H1 (cell line): ENCODE data around the gene GPBP1. TPM values are rescaled to one million over a fixed set of nuclear protein-coding genes. Genes with fewer than 3 reads are reported as not detected.

Experiments used
- CTCF ChIA-PET: fragments of 300-600 bp; sonication (Branson Sonifier 250); formaldehyde crosslinking; loops from one replicate; lab custom pipeline; 2021; ENCODE audit not compliant: partially characterized antibody; lab: Charles Lee
- POLR2A ChIA-PET: fragments of 300-600 bp; sonication (Branson Sonifier 250); formaldehyde crosslinking; loops from one replicate; lab custom pipeline; 2021; ENCODE audit warnings: inconsistent platforms; ENCODE audit not compliant: partially characterized antibody; lab: Charles Lee
- DNase-seq, 2 experiments: peaks; one replicate each; pipeline versions ENCODE4 v3.0.0 to v3.0.0-alpha.2; 2010 to 2022; ENCODE audit warnings: low spot score in 2 of 2, low read depth in 1 of 2, mixed read lengths in 1 of 2
- FAIRE-seq: peaks from 2 replicates; lab custom pipeline; 2011; peaks lifted over from hg19 to GRCh38; lab: Jason Lieb, UNC
- H2AFZ ChIP-seq: 2 replicates; pipeline ENCODE4 v1.8.1; 2012; ENCODE audit warnings: low read length, inconsistent platforms
- H2AK5ac ChIP-seq: 2 replicates; pipeline ENCODE4 v1.6.1; 2013; ENCODE audit warnings: low read depth, low read length
- H2BK120ac ChIP-seq: replicated peaks from 2 replicates; pipeline ENCODE3; 2013; ENCODE audit warnings: low read depth, low read length, inconsistent platforms
- H2BK12ac ChIP-seq: 2 replicates; pipeline ENCODE4 v1.6.1; 2013; ENCODE audit warnings: low read depth, low read length
- H2BK15ac ChIP-seq: 2 replicates; pipeline ENCODE4 v1.6.1; 2013; ENCODE audit warnings: low read length
- H2BK20ac ChIP-seq: 2 replicates; pipeline ENCODE4 v1.6.1; 2013; ENCODE audit warnings: low read length
- H2BK5ac ChIP-seq: 2 replicates; pipeline ENCODE4 v1.6.1; 2013; ENCODE audit warnings: low read depth, low read length
- H3K14ac ChIP-seq: 2 replicates; pipeline ENCODE4 v1.6.1; 2013; ENCODE audit warnings: inconsistent platforms; ENCODE audit not compliant: insufficient read length
- H3K18ac ChIP-seq: 2 replicates; pipeline ENCODE4 v1.6.1; 2013; ENCODE audit warnings: low read length; ENCODE audit errors: extremely low read depth
- H3K23ac ChIP-seq: 2 replicates; pipeline ENCODE4 v1.6.1; 2013; ENCODE audit warnings: inconsistent platforms; ENCODE audit not compliant: insufficient read length
- H3K23me2 ChIP-seq: 2 replicates; pipeline ENCODE4 v1.6.1; 2013; ENCODE audit warnings: low read depth, low read length
- H3K27ac ChIP-seq: 2 replicates; pipeline ENCODE4 v1.6.1; 2011; ENCODE audit warnings: low read depth, low read length, inconsistent platforms
- H3K27me3 ChIP-seq, 4 experiments: replicated peaks in 1 of 4; 1 replicate in 1 of 4; 2 replicates in 3 of 4; pipeline versions ENCODE4 v1.6.1 to v1.8.1; 2011 to 2013; ENCODE audit warnings: low read length in 3 of 4, mild to moderate bottlenecking in 3 of 4, inconsistent platforms in 2 of 4, mixed read lengths in 2 of 4, moderate library complexity in 1 of 4; ENCODE audit not compliant: control insufficient read depth in 3 of 4, insufficient read depth in 3 of 4; ENCODE audit errors: extremely low read depth in 1 of 4
- H3K36me3 ChIP-seq, 4 experiments: 2 replicates each; pipeline versions ENCODE4 v1.6.1 to v1.8.1; 2011 to 2013; ENCODE audit warnings: mild to moderate bottlenecking in 4 of 4, low read length in 3 of 4, moderate library complexity in 2 of 4, control low read depth in 1 of 4, inconsistent platforms in 1 of 4; ENCODE audit not compliant: insufficient read depth in 4 of 4, control insufficient read depth in 2 of 4
- H3K4ac ChIP-seq: replicated peaks from 2 replicates; pipeline ENCODE3; 2013; ENCODE audit warnings: low read length, low read depth, mixed read lengths, inconsistent platforms; ENCODE audit not compliant: insufficient read length
- H3K4me1 ChIP-seq, 4 experiments: replicated peaks in 1 of 4; 1 replicate in 1 of 4; 2 replicates in 3 of 4; pipeline versions ENCODE4 v1.6.1 to v1.8.1; 2011 to 2013; ENCODE audit warnings: low read length in 3 of 4, inconsistent platforms in 2 of 4, mixed read lengths in 1 of 4; ENCODE audit not compliant: insufficient read depth in 4 of 4, control insufficient read depth in 3 of 4
- H3K4me2 ChIP-seq, 2 experiments: 2 replicates each; pipeline versions ENCODE4 v1.6.1 to v1.8.1; 2011 to 2013; ENCODE audit warnings: low read depth in 2 of 2, low read length in 2 of 2, control low read depth in 1 of 2, inconsistent platforms in 1 of 2, mild to moderate bottlenecking in 1 of 2; ENCODE audit not compliant: insufficient read depth in 1 of 2
- H3K4me3 ChIP-seq, 4 experiments: fragments of 200-600, 300-600 bp in 1 of 4; sonication (generic), shearing (Covaris generic), sonication (Bioruptor Twin) in 1 of 4; 2 replicates each; pipeline versions ENCODE4 v1.5.1 to v1.8.1; 2011 to 2016; ENCODE audit warnings: low read length in 4 of 4, low read depth in 3 of 4, control low read depth in 2 of 4, inconsistent platforms in 2 of 4, mild to moderate bottlenecking in 2 of 4, mixed read lengths in 1 of 4, moderate library complexity in 1 of 4; ENCODE audit not compliant: insufficient read depth in 2 of 4; ENCODE audit errors: extremely low read depth in 1 of 4
- H3K56ac ChIP-seq: replicated peaks from 2 replicates; pipeline ENCODE3; 2013; ENCODE audit warnings: low read depth, mild to moderate bottlenecking, mixed read lengths, low read length, inconsistent platforms; ENCODE audit not compliant: insufficient read length
- H3K79me1 ChIP-seq: 2 replicates; pipeline ENCODE4 v1.6.1; 2013; ENCODE audit warnings: low read depth, low read length, control low read depth
- H3K79me2 ChIP-seq, 2 experiments: 2 replicates each; pipeline versions ENCODE4 v1.6.1 to v1.8.1; 2012 to 2013; ENCODE audit warnings: low read length in 2 of 2, mild to moderate bottlenecking in 2 of 2, inconsistent platforms in 1 of 2; ENCODE audit not compliant: insufficient read depth in 2 of 2, control insufficient read depth in 1 of 2
- H3K9ac ChIP-seq, 4 experiments: replicated peaks in 1 of 4; 1 replicate in 1 of 4; 2 replicates in 3 of 4; pipeline versions ENCODE4 v1.6.1 to v1.8.1; 2011 to 2013; ENCODE audit warnings: low read depth in 3 of 4, low read length in 3 of 4, control low read depth in 2 of 4, mild to moderate bottlenecking in 2 of 4, moderate library complexity in 2 of 4, inconsistent platforms in 1 of 4; ENCODE audit errors: extremely low read depth in 1 of 4
- H3K9me3 ChIP-seq, 2 experiments: 2 replicates each; pipeline versions ENCODE4 v1.6.1 to v1.8.1; 2012 to 2013; ENCODE audit warnings: mild to moderate bottlenecking in 2 of 2, moderate library complexity in 2 of 2, control low read depth in 1 of 2, inconsistent platforms in 1 of 2, low read depth in 1 of 2, low read length in 1 of 2, mixed read lengths in 1 of 2; ENCODE audit not compliant: insufficient read depth in 2 of 2
- H4K20me1 ChIP-seq, 2 experiments: replicated peaks in 1 of 2; 2 replicates each; pipeline versions ENCODE3 to v1.8.1; 2011 to 2013; ENCODE audit warnings: inconsistent platforms in 2 of 2, low read length in 2 of 2, mild to moderate bottlenecking in 1 of 2; ENCODE audit not compliant: insufficient read depth in 2 of 2, control insufficient read depth in 1 of 2
- H4K5ac ChIP-seq: 2 replicates; pipeline ENCODE4 v1.6.1; 2013; ENCODE audit warnings: low read length, low read depth, mixed read lengths, inconsistent platforms; ENCODE audit not compliant: insufficient read length
- H4K8ac ChIP-seq: 2 replicates; pipeline ENCODE4 v1.8.0; 2013; ENCODE audit warnings: mild to moderate bottlenecking, moderate library complexity, low read length, inconsistent platforms; ENCODE audit not compliant: insufficient read depth; ENCODE audit errors: extremely low read depth
- H4K91ac ChIP-seq: replicated peaks from 2 replicates; pipeline ENCODE3; 2013; ENCODE audit warnings: low read length, mixed read lengths, inconsistent platforms; ENCODE audit not compliant: insufficient read length
- FOSL1 ChIP-seq: IDR thresholded peaks from 2 replicates; pipeline ENCODE4 v1.6.1; 2011; ENCODE audit warnings: mild to moderate bottlenecking, low read depth, low read length, moderate library complexity; ENCODE audit not compliant: insufficient read depth
- SP4 ChIP-seq: IDR thresholded peaks from 2 replicates; pipeline ENCODE4 v1.6.1; 2012; ENCODE audit warnings: low read length, inconsistent platforms
- WGBS, 2 experiments: shearing (Covaris generic) in 1 of 2; methylation state at CpG; one replicate each; pipeline versions ENCODE4 v1.1.6 to v1.1.7; 2013 to 2015; ENCODE audit warnings: low lambda C conversion rate in 2 of 2, mixed read lengths in 2 of 2, inconsistent platforms in 1 of 2, low coverage in 1 of 2, missing lambda C conversion rate in 1 of 2; ENCODE audit not compliant: insufficient replicate concordance in 2 of 2, insufficient coverage in 1 of 2, insufficient read length in 1 of 2; ENCODE audit errors: extremely low coverage in 1 of 2, missing lambda C conversion rate in 1 of 2; 5-methylcytosine and 5-hydroxymethylcytosine counted together
- polyA plus RNA-seq, 7 experiments: library from polyadenylated mRNA; depleted of rRNA in 3 of 7; stranded (reverse) in 5 of 7; unstranded in 2 of 7; fragments of >200 nt in 5 of 7; fragments of 200-250 nt in 2 of 7; gene quantifications; 1 replicate in 5 of 7; 2 replicates in 1 of 7; 4 replicates in 1 of 7; pipeline versions ENCODE4 v1.2.1 to v1.2.3, GENCODE V29; 2011 to 2013; ENCODE audit warnings: missing spikeins in 2 of 7, mixed read lengths in 2 of 7
- total RNA-seq: library from RNA; stranded (reverse); fragmentation: NEBNext Ultra II Directional; extraction: Animal tissue kit (Norgen Biotek cat#: 25700); gene quantifications from 2 replicates; pipeline ENCODE4 v1.2.1, GENCODE V29; 2021

Gene GPBP1
- total and polyA plus RNA-seq, 2 of the 8 experiments (the other 6 are each of a cell fraction or from before 2014, with no cell fraction given): 29.2 to 108 TPM

DNA sequence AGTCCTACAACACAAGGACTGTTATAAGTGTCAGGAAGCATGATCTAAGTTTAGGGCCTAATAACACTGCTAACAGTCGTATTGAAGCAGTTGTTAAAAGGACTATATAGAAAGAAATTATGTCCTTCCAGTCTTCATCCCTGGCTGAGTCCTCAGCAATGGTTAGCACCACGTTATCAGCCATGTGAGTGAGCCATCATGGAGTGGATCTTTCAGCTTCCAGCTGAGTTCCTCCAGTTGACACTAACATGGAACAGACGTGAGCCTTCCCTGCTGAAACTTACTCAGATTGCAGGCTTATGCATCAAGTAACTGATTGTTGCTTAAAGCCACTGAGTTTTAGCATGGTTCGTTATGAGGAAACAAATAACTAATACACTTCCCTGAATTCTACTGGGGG, 21.5 kb upstream of the GPBP1 start:
- no peak overlapping the region for H3K56ac ChIP-seq
- H3K18ac ChIP-seq: no peak overlapping the region
- no peak overlapping the region for H2BK20ac ChIP-seq
- no peak for TF ChIP-seq FOSL1
- no peak for TF ChIP-seq SP4
- FAIRE-seq: no peak
- no peaks in the 10 kb centered on the region for H3K79me1 ChIP-seq
- CTCF ChIA-PET: interaction anchor here (0.5 to 0.6 kb wide), 2 partner anchors 19 to 155 kb away, joined by 3 read pairs; no protein-coding TSS in a partner anchor
- no peak overlapping the region for H3K14ac ChIP-seq
- POLR2A ChIA-PET: no interaction called here
- H2BK15ac ChIP-seq: no peak overlapping the region
- no peak overlapping the region for H3K9ac ChIP-seq
- H3K27ac ChIP-seq: no peak overlapping the region
- H3K79me2 ChIP-seq: no peaks in the 10 kb centered on the region
- H3K23ac ChIP-seq: no peak overlapping the region
- 91% methylated on average over 4 of the region's 4 CpGs; no CpG with 5 or more reads in 1 of the 2 experiments for WGBS, 2 experiments
- H2BK120ac ChIP-seq: no peak overlapping the region
- no peak for DNase-seq
- H3K27me3 ChIP-seq: no peaks in the 10 kb centered on the region
- H2BK5ac ChIP-seq: no peak overlapping the region
- no peak overlapping the region for H3K4me2 ChIP-seq
- H3K36me3 ChIP-seq: no peaks in the 10 kb centered on the region
- no peak overlapping the region for H4K5ac ChIP-seq
- H3K4me1 ChIP-seq: peaks cover 0 to 3% (median 1%) of the 10 kb centered on the region in 4 experiments; a peak in 2 of 7 replicates
- H4K91ac ChIP-seq: no peak overlapping the region
- H3K4me3 ChIP-seq: no peak overlapping the region
- no peak overlapping the region for H2AK5ac ChIP-seq
- H4K20me1 ChIP-seq: no peaks in the 10 kb centered on the region
- no peaks in the 10 kb centered on the region for H3K9me3 ChIP-seq
- H4K8ac ChIP-seq: no peak overlapping the region
- H2BK12ac ChIP-seq: no peak overlapping the region
- H3K4ac ChIP-seq: no peak overlapping the region
- H2AFZ ChIP-seq: no peak overlapping the region
- H3K23me2 ChIP-seq: no peaks in the 10 kb centered on the region
